Psoas muscle (tissue), 8 donors: Measurements from ENCODE around the gene ZNF763. TPM values are rescaled to one million over a fixed set of nuclear protein-coding genes. Genes with fewer than 3 reads are reported as not detected.

Experiments
- ATAC-seq, 4 donors: fragments of 200-7000 bp; cut with Tn5 transposase; one replicate each; pipeline ENCODE4 v1.9.1; 2020; ENCODE audit warnings: moderate library complexity in 3 of 4, mild to moderate bottlenecking in 2 of 4
- DNase-seq, 2 donors: peaks; one replicate each; pipeline ENCODE4 v3.0.0-alpha.2; 2020
- H3K27ac ChIP-seq: fragments of 200-600 bp; one replicate; pipeline ENCODE4 v1.8.0; 2022
- H3K27me3 ChIP-seq, 3 donors: fragments of 200-600 bp in 1 of 3; one replicate each; pipeline versions ENCODE4 v1.6.1 to v1.8.0; 2013 to 2022; ENCODE audit warnings: low read length in 2 of 3, mild to moderate bottlenecking in 2 of 3, moderate library complexity in 1 of 3; ENCODE audit not compliant: insufficient read depth in 3 of 3
- H3K36me3 ChIP-seq, 2 donors: fragments of 200-600 bp in 1 of 2; one replicate each; pipeline versions ENCODE4 v1.6.1 to v1.8.0; 2013 to 2022; ENCODE audit warnings: low read depth in 1 of 2, mild to moderate bottlenecking in 1 of 2, moderate library complexity in 1 of 2; ENCODE audit not compliant: insufficient read depth in 1 of 2
- H3K4me1 ChIP-seq: fragments of 200-600 bp; one replicate; pipeline ENCODE4 v1.8.0; 2022
- H3K4me3 ChIP-seq: fragments of 200-600 bp; one replicate; pipeline ENCODE4 v1.8.0; 2022; ENCODE audit warnings: mild to moderate bottlenecking
- H3K9me3 ChIP-seq: fragments of 200-600 bp; one replicate; pipeline ENCODE4 v1.8.0; 2022
- CTCF ChIP-seq: fragments of 200-600 bp; IDR thresholded peaks from one replicate; pipeline ENCODE4 v1.8.0; 2022; ENCODE audit warnings: antibody characterized with exemption
- WGBS, 3 donors: extraction: QIAGEN DNeasy Blood & Tissue Kit; methylation state at CpG; one replicate each; pipeline versions ENCODE4 v1.1.6 to v1.1.7; 2013; 5-methylcytosine and 5-hydroxymethylcytosine counted together
- intact Hi-C, 2 donors: fragments of 100-400 bp; cut with DNase I; formaldehyde crosslinking; loops; one replicate each; pipeline versions ENCODE4 v1.11.0 to v1.14.2; 2022
- polyA plus RNA-seq, 3 donors: library from polyadenylated mRNA; stranded (reverse); fragments of 200-250 nt; gene quantifications; one replicate each; pipeline ENCODE4 v1.2.3, GENCODE V29; 2013
- total RNA-seq, 4 donors: library from RNA; stranded (reverse); fragmentation: NEBNext Ultra II Directional in 2 of 4; extraction: Animal tissue kit (Norgen Biotek cat#: 25700) in 2 of 4; gene quantifications; one replicate each; pipeline versions ENCODE4 v1.2.1 to v1.2.4, GENCODE V29; 2021 to 2023
- donor health status: healthy with polysubstance abuse.
- donor health status: DM: no; HTN: no; CAD: no; lungs with moderate emphysema.
- donor health status: Bipolar disorder and iron deficiency.
- donor health status: healthy.
- donor health status: DM: yes; HTN: yes; CAD: no.
- donor health status: DM: no; HTN: no; CAD: no.
- donor health status: DM: no; HTN: no; CAD: no.
- donor health status: DM: yes; HTN: yes; CAD: no.

ZNF763 gene
- total and polyA plus RNA-seq, 7 donors: 0.22 to 1.6 (median 0.82) TPM

DNA sequence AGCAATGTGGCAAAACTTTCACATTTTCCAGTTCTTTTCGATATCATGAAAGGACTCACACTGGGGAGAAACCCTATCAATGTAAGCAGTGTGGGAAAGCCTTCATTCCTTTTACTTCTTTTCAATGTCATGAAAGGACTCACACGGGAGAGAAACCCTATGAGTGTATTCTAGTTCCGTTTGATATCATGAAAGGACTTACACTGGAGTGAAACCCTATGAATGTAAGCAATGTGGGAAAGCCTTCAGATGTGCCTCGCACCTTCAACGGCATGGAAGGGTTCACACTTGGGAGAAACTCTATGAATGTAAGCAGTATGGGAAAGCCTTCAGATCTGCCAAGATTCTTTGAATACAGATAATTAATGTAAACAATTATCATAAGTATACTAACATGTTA lies 14.5 kb upstream of the ZNF763 start:
- intact Hi-C loops: no loop called here
- TF ChIP-seq CTCF: no peak
- Histone ChIP-seq H3K27ac (no peak overlapping the region), H3K4me3 (no peak overlapping the region), H3K27me3 (no peaks in the 10 kb centered on the region), H3K36me3 (peaks cover 25 to 36% of the 10 kb centered on the region in 2 donors), H3K9me3 (peaks cover 97% of the 10 kb centered on the region), H3K4me1 (no peaks in the 10 kb centered on the region)
- ATAC-seq (no peak), DNase-seq (no peak)
- WGBS, 3 donors: 97 to 98% (median 97%) methylated on average over 5 of the region's 5 CpGs

DNA sequence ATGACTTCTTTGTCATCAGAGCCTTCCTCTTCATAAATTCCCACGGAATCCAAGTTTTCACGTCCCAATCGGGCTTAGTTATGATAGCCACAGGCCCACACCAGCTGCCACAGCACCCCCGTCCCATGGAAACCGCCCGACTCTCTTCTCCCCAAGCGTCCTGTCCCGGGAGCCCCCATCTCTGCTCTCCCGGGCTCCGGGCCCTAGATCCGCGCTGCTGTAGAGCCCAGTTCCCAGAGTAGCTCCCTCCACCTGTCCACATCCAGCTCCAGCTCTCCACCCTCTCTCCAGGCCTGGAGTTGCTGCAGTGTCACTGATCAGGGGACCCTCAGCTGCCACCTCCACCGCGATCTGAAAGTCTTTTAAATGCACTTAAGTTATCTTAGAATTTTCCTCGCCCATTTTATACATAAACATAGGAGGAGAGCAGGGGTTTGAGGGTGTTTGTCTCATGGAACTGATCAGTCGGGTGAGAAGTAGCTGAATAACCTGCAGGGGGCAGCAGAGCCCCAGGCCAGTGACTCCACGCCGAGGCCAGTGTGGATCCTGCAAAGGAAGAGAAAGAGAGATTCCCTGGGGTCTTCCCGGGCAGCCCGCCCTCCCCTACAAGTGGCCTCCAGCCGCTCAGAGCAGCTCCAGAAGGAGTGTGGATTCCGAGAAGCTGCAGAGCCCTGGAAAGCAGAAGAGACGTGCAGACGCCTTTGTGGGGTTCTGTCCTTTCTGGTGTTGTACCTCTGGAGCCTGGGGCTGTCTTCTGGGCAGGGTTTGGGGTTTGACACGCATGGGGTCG lies 1.1 kb upstream of the ZNF763 start:
- peak overlapping the region; percentile 63 for H3K27ac ChIP-seq
- H3K4me3 ChIP-seq: peak overlapping the region; percentile 71
- intact Hi-C loops: loop anchor here in 1 of 2 donors (2.0 to 10.0 kb wide), 4 partner anchors 25 to 331 kb away; partner anchors contain the start of genes ZNF20, ZNF44 and ZNF700

GRCh38 chr19:11964496-11964857 lies 363 bp upstream of the ZNF763 start:
- intact Hi-C loops: loop anchor here in 1 of 2 donors (2.0 to 10.0 kb wide), 4 partner anchors 24 to 330 kb away; partner anchors contain the start of genes ZNF20, ZNF44 and ZNF700
- peak overlapping the region; percentile 71 for H3K4me3 ChIP-seq
- no peaks in the 10 kb centered on the region for H3K27me3 ChIP-seq
- 1 to 3% (median 2%) methylated on average over 8 of the region's 8 CpGs for WGBS, 3 donors
- ATAC-seq: peak; percentile 53 to 74 (median 62)
- H3K36me3 ChIP-seq: no peaks in the 10 kb centered on the region
- no peaks in the 10 kb centered on the region for H3K9me3 ChIP-seq
- TF ChIP-seq CTCF: peak; percentile 8
- H3K4me1 ChIP-seq: peaks cover 10% of the 10 kb centered on the region
- DNase-seq: peak in 1 of 2 donors; percentile 43
- H3K27ac ChIP-seq: peak overlapping the region; percentile 63

More for the DNA sequence above, 1.1 kb upstream of the ZNF763 start:
- Histone ChIP-seq H3K9me3 (no peaks in the 10 kb centered on the region), H3K27me3 (no peaks in the 10 kb centered on the region), H3K4me1 (peaks cover 10% of the 10 kb centered on the region), H3K36me3 (no peaks in the 10 kb centered on the region)
- TF ChIP-seq CTCF: peak; percentile 84
- DNase-seq: peak; percentile 84 to 91
- 23 to 29% (median 25%) methylated on average over 26 of the region's 26 CpGs for whole genome bisulfite sequencing, 3 donors
- peak; percentile 84 to 91 (median 86) for ATAC-seq

GRCh38 chr19:11970174-11970573 lies 5.3 kb downstream of the ZNF763 start:
- no peak overlapping the region for H3K4me3 ChIP-seq
- H3K27ac ChIP-seq: no peak overlapping the region
- no peaks in the 10 kb centered on the region for H3K4me1 ChIP-seq
- DNase-seq (no peak), ATAC-seq (no peak)
- intact Hi-C loops: no loop called here
- 77 to 80% (median 78%) methylated on average over 1 of the region's 1 CpG for whole genome bisulfite sequencing, 3 donors
- no peaks in the 10 kb centered on the region for H3K27me3 ChIP-seq
- H3K9me3 ChIP-seq: peaks cover 6% of the 10 kb centered on the region
- H3K36me3 ChIP-seq: no peaks in the 10 kb centered on the region
- TF ChIP-seq CTCF: no peak
